ENCODE results near the gene LAX1.
"Not testable (repeated sequence)": the region's sequence is repeated elsewhere in the genome, so short reads cannot be mapped to it uniquely, and the experiment has no call there.

LAX1 gene

DNA sequence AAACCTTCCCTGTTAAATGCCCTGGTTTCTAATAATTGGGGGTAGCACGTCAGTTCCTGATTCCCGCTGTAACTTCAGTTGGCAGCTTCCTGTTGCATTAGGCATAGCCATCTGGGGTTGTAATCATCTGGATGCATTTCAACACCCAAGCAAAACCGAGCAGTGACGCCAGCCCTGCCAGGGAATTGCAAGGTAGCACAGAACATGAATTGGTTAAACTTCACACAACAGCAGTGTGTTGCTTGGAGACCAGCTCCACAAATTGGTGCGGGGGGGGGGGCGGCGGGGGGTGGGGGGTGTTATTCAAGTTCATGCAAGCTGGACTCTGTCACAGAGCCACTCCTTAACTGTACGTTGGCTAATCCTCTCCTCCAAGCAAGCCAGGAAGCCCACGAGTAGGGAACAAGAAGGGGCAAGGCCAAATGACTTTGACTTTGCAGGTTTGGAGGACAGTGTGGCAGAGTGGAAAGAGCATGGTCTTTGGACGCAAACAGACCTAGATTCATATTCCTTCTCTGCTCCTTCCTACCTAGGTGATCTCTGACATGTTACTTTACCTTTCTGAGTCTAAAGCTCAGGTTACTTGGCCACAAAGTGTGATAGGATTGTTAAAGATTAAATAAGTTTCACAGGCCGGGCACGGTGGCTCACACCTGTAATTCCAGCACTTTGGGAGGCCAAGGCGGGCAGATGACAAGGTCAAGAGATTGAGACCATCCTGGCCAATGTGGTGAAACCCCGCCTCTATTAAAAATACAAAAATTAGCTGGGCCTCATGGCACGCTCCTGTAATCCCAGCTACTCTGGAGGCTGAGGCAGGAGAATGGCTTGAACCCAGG is 4.7 kb downstream of the LAX1 start:
- DNase-seq, result no peak

DNA sequence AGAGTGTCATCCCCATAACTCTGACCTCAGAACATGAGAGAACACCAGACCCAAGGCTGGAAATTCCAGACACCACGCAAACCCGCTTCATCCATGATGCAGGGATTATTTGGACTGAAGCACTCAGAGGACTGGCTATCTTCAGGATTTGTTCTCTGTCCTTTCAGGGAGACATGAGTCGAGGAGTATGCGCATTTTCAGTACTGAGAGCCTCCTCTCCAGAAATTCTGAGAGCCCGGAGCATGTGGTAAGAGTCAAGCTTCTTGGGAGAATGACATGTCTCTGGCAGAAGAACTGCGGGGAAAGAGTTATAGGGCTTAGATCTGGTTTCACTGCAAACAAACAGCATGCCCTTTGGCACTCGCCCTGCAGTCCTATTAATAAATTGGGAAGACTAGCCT is 6.9 kb downstream of the LAX1 start:
- DNase-seq, result no peak

DNA sequence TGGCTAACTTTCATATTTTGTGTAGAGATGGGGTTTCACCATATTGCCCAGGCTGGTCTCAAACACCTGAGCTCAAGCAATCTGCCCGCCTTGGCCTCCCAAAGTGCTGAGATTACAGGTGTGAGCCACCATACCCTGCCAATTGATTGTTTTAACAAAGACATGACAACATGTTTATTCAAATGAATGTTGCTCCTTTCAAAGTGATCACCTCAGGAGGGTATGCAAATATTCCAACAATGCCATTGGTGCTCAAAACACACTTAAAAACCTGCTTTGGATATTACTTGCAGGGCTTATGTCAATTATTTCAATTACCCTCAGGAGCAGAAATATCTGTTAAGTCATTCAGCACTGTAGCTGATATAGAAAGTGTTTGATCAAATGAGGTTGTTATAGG is 7.9 kb downstream of the LAX1 start:
- DNase-seq, result no peak

DNA sequence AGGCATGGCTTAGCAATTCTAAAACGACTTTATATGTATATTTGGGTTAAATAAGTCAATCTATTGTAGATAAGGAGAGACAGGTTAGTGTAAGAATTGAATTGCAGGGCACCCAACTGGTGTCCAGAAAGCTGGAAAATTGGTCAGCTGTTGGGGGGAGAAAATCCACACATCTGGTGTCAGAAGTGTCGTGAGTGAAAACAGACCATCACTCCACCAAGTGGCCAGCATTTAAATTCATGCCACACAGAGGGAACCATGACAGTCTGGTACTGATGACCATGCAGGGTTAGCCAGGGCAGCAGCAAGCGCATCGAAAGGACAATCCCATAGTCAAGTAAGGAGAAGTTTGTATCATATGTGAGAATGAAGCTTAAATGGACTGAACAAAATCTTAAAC is 11.7 kb downstream of the LAX1 start:
- DNase-seq, result no peak

DNA sequence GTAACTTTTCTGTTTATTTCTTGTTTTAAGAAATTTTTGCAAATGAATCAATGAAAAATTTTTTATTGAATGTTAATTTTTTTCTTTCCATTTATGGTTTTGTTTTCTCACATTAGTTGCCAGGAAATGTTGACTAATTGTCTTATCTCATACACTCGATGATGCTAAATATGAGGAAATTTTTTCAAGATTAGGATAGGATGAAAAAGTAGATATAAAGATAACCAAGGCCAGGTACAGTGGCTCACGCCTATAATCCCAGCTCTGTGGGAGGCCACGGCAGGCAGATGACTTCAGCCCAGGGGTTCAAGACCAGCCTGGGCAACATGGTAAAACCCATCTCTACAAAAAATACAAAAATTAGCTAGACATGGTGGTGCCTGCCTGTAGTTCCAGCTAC is 12.6 kb downstream of the LAX1 start:
- no peak for DNase-seq

DNA sequence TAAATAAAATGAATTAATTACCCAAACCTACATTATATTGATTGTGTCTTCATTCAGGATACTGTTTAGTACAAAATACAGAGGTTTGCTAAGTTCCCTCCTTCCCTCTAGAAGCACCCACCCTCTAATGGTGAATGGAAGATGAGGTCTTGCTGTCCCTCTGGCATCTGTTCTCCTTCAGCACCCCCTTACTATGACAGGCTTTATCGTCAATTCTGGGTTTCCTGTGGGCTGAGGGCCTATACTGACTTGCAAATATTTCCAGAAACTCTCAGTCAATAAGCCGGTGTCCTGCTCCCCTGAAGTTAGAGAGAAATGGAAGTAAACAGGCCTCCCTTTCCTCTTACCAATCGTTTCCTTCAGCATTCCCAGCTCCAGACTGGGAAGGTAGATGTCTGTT is 13.2 kb downstream of the LAX1 start:
- no peak for DNase-seq

DNA sequence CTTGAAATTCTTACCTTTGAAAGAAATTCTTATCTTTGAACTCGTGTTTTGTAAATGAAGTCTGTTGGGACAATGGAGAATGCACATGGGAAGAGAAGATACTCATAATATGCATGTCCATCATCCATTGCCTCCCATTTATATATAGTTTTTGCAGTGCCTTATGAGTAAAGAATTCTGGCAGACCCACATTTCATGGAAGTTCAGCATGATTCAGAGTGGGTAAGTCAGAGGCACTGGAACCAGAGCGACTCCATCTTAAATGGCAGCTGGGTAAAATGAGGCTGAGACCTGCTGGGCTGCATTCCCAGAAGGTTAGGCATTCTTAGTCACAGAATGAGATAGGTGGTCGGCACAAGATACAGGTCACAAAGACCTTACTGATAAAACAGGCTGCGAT is 13.8 kb downstream of the LAX1 start:
- DNase-seq, result no peak

DNA sequence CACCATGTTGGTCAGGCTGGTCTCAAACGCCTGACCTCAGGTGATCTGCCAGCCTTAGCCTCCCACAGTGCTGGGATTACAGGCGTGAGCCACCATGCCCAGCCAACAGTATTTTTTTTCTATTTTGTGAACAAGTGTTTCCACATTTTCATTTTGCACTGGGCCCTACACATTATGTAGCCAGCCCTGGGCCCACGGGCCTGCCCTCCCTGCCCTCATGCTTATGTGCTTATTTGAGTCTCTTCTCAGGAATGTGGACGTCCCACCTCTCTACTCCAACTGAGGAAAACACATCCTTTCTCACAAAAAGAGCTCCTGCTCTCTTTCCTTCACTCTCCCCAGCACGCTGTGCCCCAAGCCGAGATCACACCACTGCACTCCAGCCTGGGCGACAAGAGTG is 17.0 kb downstream of the LAX1 start:
- DNase-seq, result no peak

DNA sequence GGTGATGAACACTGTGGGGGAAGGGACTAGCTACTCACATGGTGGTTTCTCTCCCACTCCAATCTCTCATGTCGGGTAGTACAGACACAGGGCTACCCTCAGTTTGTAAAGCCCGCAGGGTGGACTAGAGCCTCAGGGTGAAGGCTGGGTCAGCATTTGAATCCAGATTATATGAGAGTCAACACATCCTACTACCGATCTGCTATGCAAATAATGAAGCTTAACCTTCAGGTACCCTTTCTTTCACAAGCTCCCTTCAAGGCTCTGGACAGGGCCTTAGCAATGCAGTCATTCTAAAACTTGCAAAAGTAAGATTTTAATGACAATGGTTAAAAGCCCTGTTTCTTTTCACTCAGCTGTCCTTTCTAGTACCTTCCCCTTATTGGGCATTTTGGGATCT is 25.0 kb downstream of the LAX1 start:
- DNase-seq, result no peak

DNA sequence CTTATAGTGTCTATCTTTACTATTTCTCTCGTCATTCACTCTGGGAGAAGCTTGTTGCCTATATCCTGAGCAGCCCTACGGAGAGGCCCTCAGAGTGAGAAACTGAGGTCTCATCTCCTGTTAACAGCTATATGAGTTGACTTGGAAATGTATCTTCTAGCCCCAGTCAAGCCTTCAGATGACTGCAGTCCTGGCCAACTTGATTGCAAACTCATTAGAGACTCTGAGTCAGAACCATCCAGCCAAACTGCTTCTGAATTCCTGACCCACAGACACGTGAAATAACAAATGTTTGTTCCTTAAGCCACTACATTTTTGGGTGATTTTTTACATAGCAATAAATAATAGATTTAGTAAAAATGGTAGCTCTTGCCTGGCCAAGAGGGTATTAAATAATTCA is 26.5 kb downstream of the LAX1 start:
- no peak for DNase-seq

DNA sequence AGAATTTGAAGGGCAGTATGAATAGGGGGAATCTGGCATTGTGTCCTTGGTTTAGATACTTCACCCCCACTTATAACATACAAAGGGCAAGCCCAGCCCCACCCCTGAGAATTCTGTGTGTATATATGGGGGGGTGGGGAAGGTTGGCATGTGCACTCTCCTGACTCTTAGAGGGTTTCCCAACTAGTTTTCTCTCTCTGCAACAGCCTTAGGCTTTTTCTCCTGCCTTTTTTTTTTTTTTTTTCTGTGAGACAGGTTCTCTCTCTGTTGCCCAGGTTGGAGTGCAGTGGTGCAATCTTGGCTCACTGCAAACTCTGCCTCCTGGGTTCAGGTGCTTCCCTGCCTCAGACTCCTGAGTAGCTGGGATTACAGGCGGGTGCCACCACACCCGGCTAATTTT is 27.5 kb downstream of the LAX1 start:
- DNase-seq, result no peak

DNA sequence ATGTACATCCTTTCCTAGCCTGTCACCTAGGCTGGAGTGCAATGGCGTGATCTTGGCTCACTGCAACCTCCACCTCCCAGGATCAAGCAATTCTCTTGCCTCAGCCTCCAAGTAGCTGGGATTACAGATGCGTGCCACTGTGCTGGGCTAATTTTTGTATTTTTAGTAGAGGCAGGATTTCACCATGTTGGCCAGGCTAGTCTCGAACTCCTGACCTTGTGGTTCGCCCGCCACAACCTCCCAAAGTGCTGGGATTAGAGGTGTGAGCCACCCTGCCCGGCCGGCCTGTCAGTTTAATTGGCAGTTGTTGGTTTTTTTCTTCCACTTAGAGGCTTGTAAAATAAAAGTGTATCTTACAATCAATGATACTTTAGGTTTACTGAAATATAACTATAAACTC is 28.6 kb downstream of the LAX1 start:
- DNase-seq, result not testable (repeated sequence)

DNA sequence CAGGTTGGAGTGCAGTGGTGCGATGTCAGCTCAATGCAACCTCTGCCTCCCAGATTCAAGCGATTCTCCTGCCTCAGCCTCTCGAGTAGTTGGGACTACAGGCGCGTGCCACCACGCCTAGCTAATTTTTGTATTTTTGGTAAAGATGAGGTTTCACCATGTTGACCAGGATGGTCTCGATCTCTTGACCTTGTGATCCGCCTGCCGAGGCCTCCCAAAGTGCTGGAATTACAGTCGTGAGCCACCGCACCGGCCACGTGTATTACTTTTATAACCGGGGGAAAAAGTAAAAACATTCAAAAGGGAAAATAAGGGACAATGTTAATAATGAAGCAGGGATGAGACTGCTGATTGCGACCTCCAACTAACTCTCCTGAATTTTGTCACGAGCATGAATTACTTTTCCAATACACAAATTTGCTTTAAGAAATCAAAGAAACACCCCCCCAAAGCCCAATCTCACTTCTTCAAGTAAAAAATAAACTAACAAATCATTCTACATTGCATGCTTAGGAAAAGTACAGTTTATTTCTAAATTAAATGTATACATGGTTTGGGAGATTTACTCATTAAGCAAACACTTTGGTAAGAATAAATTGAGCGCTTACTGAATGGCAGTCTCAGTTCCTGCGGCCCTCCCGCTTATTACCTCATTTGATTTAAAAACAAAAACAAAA is 29.9 kb downstream of the LAX1 start:
- no peak for DNase-seq

DNA sequence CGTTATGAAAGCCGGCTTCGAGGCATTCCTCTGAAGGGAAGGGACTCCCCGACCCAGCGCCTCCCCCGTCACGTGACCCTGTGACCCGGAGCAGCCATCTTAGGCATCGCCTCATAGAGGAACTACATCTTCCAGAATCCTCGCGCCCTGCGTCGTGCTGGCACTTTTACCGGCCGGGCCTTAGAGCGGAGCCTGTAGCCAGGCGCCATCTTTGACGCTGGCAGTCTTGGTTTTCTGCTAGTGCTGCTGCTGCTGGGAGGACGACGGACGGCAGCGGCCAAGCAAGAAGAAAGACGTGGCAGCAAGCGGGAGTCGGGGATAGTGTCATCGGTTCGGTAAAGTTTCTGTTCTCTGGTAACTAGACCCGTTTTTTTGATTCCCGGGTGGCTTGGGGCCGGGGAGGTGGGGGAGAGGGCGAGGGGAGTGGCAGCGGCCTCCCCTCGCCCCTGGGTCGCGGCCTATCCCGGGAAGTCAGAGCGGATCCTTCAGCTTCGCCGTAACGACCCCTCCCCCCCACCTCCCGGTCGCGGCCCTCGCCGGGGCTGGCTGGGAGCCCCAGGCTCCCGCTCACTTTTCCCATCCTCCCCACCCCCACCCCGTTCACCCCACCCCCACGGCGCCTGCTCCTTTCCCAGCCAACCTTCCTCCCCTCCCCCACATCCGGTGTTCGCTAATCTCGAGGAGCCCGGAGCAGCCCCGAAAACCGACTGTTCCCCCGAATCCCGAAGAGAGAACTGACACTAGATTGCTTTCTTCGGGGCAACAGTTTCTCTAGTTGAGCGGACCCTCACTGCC is 30.7 kb downstream of the LAX1 start, which contains the start of the genes ZBED6 and ZC3H11A:
ZBED6 (plus strand) TSS at position 183 of the 795 bp plus-strand sequence. CDS start 1,900 bp downstream, outside the sequence.
ZC3H11A (plus strand) TSS at position 183 of the 795 bp plus-strand sequence. CDS start 21,448 bp downstream, outside the sequence.
- peak; percentile 95 to 99 (median 97) for DNase-seq

DNA sequence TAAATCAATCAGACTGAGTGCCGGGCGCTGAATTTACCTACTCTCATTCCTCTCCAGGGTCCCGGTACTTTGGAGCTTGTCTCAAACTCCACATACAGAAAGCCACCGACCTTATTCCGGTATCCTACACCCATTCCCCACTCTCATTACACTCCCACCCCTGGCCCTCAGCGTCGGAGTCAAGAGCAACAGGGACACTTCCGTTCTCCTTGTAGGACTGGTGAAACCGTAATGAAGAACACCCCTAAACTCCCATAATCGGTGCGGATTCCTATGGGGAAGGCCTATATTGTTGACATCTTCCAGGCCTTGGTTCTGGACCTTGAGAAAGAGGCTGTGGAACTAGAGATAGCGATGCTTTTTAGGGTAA is 31.2 kb downstream of the LAX1 start:
- DNase-seq, result peak in 2 of 5 experiments; percentile 13 to 46

DNA sequence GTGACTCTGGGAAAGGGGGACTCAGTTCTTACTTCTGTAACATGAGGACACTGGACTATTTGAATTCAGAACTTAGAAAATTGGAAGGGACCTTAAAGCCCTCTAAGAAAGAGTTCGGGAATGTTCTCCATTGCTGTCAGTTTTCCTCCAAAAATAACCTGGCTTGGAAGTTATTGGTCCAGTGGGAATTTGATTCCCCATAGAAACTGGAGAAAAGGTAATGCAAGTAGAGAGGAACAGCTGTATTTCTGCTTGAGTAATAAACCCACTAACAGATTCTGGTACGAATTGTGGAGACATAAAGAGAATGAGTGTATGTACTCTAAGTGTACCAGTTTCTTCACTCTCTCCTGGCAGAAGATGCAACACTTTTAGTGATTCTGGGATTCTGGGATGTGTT is 32.2 kb downstream of the LAX1 start:
- DNase-seq, result no peak

DNA sequence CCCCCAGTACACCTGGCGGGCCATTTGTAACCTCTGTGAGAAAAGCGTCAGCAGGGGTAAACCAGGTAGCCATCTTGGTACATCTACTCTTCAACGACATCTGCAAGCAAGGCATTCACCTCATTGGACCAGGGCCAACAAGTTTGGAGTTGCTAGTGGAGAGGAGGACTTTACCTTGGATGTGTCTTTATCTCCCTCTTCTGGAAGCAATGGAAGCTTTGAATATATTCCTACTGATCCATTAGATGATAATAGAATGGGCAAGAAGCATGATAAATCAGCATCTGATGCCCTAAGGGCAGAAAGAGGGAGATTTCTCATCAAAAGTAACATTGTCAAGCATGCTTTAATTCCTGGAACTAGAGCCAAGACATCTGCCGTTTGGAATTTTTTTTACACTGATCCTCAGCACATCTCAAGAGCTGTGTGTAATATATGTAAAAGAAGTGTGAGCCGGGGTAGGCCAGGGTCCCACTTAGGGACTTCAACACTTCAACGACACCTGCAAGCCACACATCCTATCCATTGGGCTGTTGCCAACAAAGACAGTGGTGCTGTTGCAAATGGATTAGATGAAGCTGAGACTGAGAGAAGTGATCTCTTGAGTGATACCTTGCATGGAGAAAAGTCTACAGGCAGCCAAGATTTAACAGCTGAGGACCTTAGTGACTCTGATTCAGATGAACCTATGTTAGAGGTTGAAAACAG is 33.1 kb downstream of the LAX1 start:
- DNase-seq, result no peak

DNA sequence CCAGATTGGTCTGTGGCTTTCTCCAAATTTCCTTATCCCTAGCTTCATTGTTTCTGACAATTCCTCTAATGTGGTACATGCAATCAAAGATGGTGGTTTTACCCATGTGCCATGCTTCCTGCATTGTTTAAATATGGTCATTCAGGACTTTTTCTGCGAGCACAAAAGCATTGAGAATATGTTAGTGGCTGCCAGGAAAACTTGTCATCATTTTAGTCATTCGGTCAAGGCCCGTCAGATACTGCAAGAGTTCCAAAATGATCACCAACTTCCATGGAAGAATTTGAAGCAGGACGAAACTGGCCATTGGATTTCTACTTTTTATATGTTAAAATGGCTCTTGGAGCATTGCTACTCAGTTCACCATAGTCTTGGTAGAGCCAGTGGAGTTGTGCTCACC is 34.2 kb downstream of the LAX1 start:
- no peak for DNase-seq

DNA sequence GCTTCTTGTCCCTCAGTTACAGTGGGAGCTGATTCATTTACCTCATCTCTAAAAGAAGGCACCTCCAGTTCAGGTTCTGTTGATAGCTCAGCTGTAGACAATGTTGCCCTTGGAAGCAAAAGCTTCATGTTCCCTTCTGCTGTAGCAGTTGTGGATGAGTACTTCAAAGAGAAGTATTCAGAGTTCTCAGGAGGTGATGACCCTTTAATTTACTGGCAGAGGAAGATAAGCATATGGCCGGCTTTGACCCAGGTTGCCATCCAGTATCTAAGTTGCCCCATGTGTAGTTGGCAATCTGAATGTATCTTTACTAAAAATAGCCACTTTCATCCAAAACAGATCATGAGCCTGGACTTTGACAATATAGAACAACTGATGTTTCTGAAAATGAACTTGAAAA is 35.0 kb downstream of the LAX1 start:
- no peak for DNase-seq

DNA sequence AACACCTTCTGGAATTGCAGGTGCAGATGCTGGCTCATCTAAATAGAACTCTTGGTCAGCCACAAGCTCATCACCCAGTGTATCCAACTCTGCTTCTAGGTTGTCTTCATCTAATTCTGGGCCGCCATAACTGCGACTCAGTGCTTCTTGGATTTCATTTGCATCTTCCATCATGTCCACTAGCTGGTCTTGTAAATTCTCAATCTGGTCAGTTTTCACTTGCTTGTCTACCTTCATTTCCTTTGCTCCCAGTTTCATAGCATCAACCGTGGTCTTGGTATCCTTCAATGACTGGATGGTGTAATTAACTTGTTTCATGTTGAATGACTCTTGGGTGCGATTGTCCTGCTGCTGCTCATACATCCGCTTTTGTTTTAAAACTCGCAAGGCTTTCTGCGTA is 40.7 kb downstream of the LAX1 start:
- DNase-seq, result no peak

DNA sequence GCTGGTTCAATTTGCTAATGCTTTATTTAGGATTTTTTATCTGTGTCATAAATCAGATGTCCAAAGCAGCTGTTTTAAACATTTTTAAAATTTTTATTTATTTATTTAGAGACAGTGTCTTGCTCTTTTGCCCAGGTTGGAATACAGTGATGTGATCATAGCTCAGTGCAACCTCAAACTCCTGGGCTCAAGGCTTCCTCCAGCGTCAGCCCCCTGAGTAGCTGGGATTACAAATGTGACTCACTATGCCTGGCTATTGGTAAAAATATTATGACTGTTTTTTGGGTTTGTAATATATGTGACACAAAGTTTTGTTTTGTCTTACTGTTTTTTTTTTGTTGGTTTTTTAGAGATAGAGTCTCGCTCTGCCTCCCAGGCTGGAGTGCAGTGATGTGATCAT is 42.2 kb downstream of the LAX1 start:
- DNase-seq, result no peak

DNA sequence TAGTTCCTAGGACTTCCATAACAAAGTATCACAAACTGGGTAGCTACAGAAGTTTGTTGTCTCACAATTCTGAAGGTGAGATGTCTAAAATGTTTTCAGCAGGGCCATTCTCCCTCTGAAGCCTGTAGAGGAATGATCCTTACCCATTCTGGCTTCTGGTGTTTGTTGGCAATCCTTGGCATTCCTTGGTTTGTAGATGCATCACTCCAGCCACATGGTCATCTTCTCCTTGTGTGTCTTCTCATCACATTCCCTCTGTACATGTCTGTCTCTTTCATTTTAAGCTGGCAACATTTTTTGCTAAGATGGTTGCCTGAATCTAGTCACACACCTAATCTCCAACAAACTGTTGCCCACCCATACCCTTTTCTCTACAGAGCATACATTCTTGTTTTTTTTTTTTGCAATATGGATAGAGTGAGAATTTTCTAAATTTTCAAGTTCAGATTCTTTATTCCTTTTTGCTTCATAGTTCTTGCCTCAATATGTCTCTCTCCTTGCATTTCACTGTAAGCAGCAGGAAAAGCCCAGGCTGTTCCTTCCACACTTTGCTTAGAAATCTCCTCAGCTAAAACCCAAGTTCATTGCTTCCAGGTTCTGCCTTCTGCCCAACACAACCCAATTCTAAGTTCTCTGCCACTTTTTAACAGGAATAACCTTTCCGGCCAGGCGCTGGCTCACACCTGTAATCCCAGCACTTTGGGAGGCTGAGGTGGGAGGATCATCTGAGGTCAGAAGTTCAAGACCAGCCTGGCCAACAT is 48.8 kb downstream of the LAX1 start:
- no peak for DNase-seq

Data from T-helper 2 cell (primary cell).